ENCODE data around the gene SPRN.

GRCh38 chr10:133385214-133385613, 39.2 kb downstream of the SPRN start:
- TF ChIP-seq, protein P1, sequence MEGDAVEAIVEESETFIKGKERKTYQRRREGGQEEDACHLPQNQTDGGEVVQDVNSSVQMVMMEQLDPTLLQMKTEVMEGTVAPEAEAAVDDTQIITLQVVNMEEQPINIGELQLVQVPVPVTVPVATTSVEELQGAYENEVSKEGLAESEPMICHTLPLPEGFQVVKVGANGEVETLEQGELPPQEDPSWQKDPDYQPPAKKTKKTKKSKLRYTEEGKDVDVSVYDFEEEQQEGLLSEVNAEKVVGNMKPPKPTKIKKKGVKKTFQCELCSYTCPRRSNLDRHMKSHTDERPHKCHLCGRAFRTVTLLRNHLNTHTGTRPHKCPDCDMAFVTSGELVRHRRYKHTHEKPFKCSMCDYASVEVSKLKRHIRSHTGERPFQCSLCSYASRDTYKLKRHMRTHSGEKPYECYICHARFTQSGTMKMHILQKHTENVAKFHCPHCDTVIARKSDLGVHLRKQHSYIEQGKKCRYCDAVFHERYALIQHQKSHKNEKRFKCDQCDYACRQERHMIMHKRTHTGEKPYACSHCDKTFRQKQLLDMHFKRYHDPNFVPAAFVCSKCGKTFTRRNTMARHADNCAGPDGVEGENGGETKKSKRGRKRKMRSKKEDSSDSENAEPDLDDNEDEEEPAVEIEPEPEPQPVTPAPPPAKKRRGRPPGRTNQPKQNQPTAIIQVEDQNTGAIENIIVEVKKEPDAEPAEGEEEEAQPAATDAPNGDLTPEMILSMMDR (IDR thresholded peaks at IDR 0.05; ENCODE audit: insufficient read depth, low read depth, low read length), result no peak
- no peak for TF ChIP-seq EZH2 (IDR thresholded peaks at IDR 0.05; ENCODE audit: insufficient read depth, low read length)

Data from astrocyte (in vitro differentiated cells and primary cell).